GM23338 (cell line): ENCODE data around the gene THSD4. TPM values are rescaled to one million over a fixed set of nuclear protein-coding genes. Genes with fewer than 3 reads are reported as not detected.

ENCODE experiments used
- ATAC-seq: fragments of 200-7000 bp; cut with Tn5 transposase; 3 replicates; pipeline ENCODE4 v1.9.1; 2020
- DNase-seq: peaks from one replicate; pipeline ENCODE4 v3.0.0-alpha.2; 2015; ENCODE audit warnings: low spot score
- H2AFZ ChIP-seq: fragments of 200-600 bp; sonication (generic); 2 replicates; pipeline ENCODE4 v1.8.0; 2016; ENCODE audit warnings: antibody characterized with exemption, mild to moderate bottlenecking, moderate library complexity
- H3F3A ChIP-seq: fragments of 200-600 bp; sonication (generic); replicated peaks from 2 replicates; pipeline ENCODE4 v1.8.0; 2017; ENCODE audit warnings: antibody characterized with exemption, mixed run types, low read depth
- H3K27ac ChIP-seq: fragments of 200-600 bp; sonication (generic); 2 replicates; pipeline ENCODE4 v1.6.1; 2016; ENCODE audit warnings: low read depth
- H3K27me3 ChIP-seq: fragments of 200-600 bp; sonication (generic); 2 replicates; pipeline ENCODE4 v1.8.0; 2016; ENCODE audit warnings: mild to moderate bottlenecking, mixed run types, moderate library complexity; ENCODE audit not compliant: insufficient read depth
- H3K36me3 ChIP-seq: fragments of 200-600 bp; sonication (generic); 2 replicates; pipeline ENCODE4 v1.8.0; 2016; ENCODE audit warnings: mild to moderate bottlenecking; ENCODE audit not compliant: insufficient read depth
- H3K4me1 ChIP-seq: fragments of 200-600 bp; sonication (generic); 2 replicates; pipeline ENCODE4 v1.8.0; 2016; ENCODE audit warnings: mild to moderate bottlenecking, moderate library complexity; ENCODE audit not compliant: insufficient read depth
- H3K4me2 ChIP-seq: fragments of 200-600 bp; sonication (generic); 2 replicates; pipeline ENCODE4 v1.7.1; 2017; ENCODE audit warnings: mixed run types
- H3K4me3 ChIP-seq: fragments of 200-600 bp; sonication (generic); 2 replicates; pipeline ENCODE4 v1.6.1; 2016; ENCODE audit warnings: mixed run types
- H3K79me2 ChIP-seq: fragments of 200-600 bp; sonication (generic); replicated peaks from 2 replicates; pipeline ENCODE4 v1.8.0; 2017; ENCODE audit warnings: mild to moderate bottlenecking; ENCODE audit not compliant: insufficient read depth
- H3K9me2 ChIP-seq: fragments of 200-600 bp; sonication (generic); 2 replicates; pipeline ENCODE4 v1.8.0; 2017; ENCODE audit not compliant: insufficient read depth
- H4K20me1 ChIP-seq: fragments of 200-600 bp; sonication (generic); replicated peaks from 2 replicates; pipeline ENCODE4 v1.8.0; 2017; ENCODE audit warnings: mild to moderate bottlenecking; ENCODE audit not compliant: insufficient read depth
- H3K27ac Mint-ChIP-seq: 2 replicates; pipeline ENCODE4 v1.8.0; 2020; ENCODE audit warnings: inconsistent platforms, mild to moderate bottlenecking, moderate library complexity, mixed read lengths
- H3K27me3 Mint-ChIP-seq: 3 replicates; pipeline ENCODE4 v1.8.0; 2022; ENCODE audit warnings: low read depth, mild to moderate bottlenecking, moderate library complexity, mixed read lengths, inconsistent platforms; ENCODE audit not compliant: insufficient read depth, poor library complexity
- H3K36me3 Mint-ChIP-seq: 3 replicates; pipeline ENCODE4 v1.8.0; 2021; ENCODE audit warnings: low read depth, mild to moderate bottlenecking, inconsistent platforms, moderate library complexity, mixed read lengths
- H3K4me1 Mint-ChIP-seq: 3 replicates; pipeline ENCODE4 v1.8.0; 2020; ENCODE audit warnings: mild to moderate bottlenecking, inconsistent platforms, mixed read lengths
- H3K4me3 Mint-ChIP-seq: 3 replicates; pipeline ENCODE4 v1.8.0; 2021; ENCODE audit warnings: moderate library complexity, mild to moderate bottlenecking, inconsistent platforms, mixed read lengths
- H3K9me3 Mint-ChIP-seq: 3 replicates; pipeline ENCODE4 v1.8.0; 2020; ENCODE audit warnings: moderate library complexity, mild to moderate bottlenecking, inconsistent platforms, mixed read lengths
- CREB1 ChIP-seq: fragments of 250-450 bp; sonication (Bioruptor Pico); IDR thresholded peaks from 2 replicates; pipeline ENCODE4 v1.5.0; 2020; ENCODE audit warnings: low read depth, mild to moderate bottlenecking, moderate library complexity
- CTCF ChIP-seq, 2 experiments: fragments of 200-600 bp in 1 of 2; sonication (generic) in 1 of 2; conservative IDR thresholded peaks; 2 replicates each; pipeline versions ENCODE4 v1.5.1 to v1.6.1; 2016 to 2017; ENCODE audit warnings: antibody characterized with exemption in 2 of 2, low read depth in 2 of 2, mild to moderate bottlenecking in 2 of 2, moderate library complexity in 1 of 2
- ETS1 ChIP-seq: IDR thresholded peaks from 2 replicates; pipeline ENCODE4 v1.6.1; 2016; ENCODE audit warnings: antibody characterized with exemption
- EZH2 ChIP-seq: fragments of 200-600 bp; sonication (generic); IDR thresholded peaks from one replicate; pipeline ENCODE4 v1.8.0; 2017; ENCODE audit warnings: antibody characterized with exemption, mild to moderate bottlenecking, low read depth; ENCODE audit not compliant: unreplicated experiment
- EZH2phosphoT487 ChIP-seq: fragments of 200-600 bp; sonication (generic); IDR thresholded peaks from one replicate; pipeline ENCODE4 v1.8.1; 2018; ENCODE audit warnings: antibody characterized with exemption; ENCODE audit not compliant: unreplicated experiment
- JUNB ChIP-seq: IDR thresholded peaks from one replicate; pipeline ENCODE4 v1.6.1; 2016; ENCODE audit warnings: antibody characterized with exemption; ENCODE audit not compliant: unreplicated experiment
- POLR2AphosphoS5 ChIP-seq: IDR thresholded peaks from 2 replicates; pipeline ENCODE4 v1.6.1; 2016; ENCODE audit warnings: antibody characterized with exemption, low read depth
- REST ChIP-seq: IDR thresholded peaks from one replicate; pipeline ENCODE4 v1.6.1; 2018; ENCODE audit warnings: antibody characterized with exemption; ENCODE audit not compliant: unreplicated experiment
- STAT1 ChIP-seq: IDR thresholded peaks from one replicate; pipeline ENCODE4 v1.6.1; 2016; ENCODE audit warnings: antibody characterized with exemption; ENCODE audit not compliant: unreplicated experiment
- ZNF114 ChIP-seq: fragments of 250-450 bp; sonication (Bioruptor Pico); IDR thresholded peaks from 2 replicates; pipeline ENCODE4 v1.5.0; 2020; ENCODE audit warnings: mild to moderate bottlenecking, moderate library complexity
- polyA plus RNA-seq: library from polyadenylated mRNA; unstranded; fragments of >200 nt; fragmentation: Nextera tagmentation; extraction: Ambion mirVana; gene quantifications from 2 replicates; pipeline ENCODE4 v1.2.1, GENCODE V29; 2016
- total RNA-seq: library from RNA; depleted of rRNA; stranded (reverse); fragments of >200 nt; shearing (Covaris generic); gene quantifications from 2 replicates; pipeline ENCODE4 v1.2.3, GENCODE V29; 2014

THSD4 gene
- total and polyA plus RNA-seq, 2 experiments from 2014 or later: 2.0 to 7.4 TPM

- Histone ChIP-seq H3K4me1 (peaks cover 15% of the 10 kb centered on the region), H3K4me2 (no peak overlapping the region), H3K36me3 (no peaks in the 10 kb centered on the region), H3K27me3 (no peaks in the 10 kb centered on the region), H4K20me1 (no peaks in the 10 kb centered on the region), H3K79me2 (no peaks in the 10 kb centered on the region), H3K4me3 (no peak overlapping the region), H3K9me2 (peaks cover 8% of the 10 kb centered on the region; the same call in 1 of the 2 replicates), H3K27ac (no peak overlapping the region), H3F3A (no peaks in the 10 kb centered on the region), H2AFZ (no peak overlapping the region)
- TF ChIP-seq POLR2AphosphoS5: no peak
- no peak for TF ChIP-seq JUNB
- peaks cover 21% of the 10 kb centered on the region for H3K4me1 Mint-ChIP-seq
- DNase-seq (no peak), ATAC-seq (no peak)
- no peaks in the 10 kb centered on the region for H3K27me3 Mint-ChIP-seq
- H3K27ac Mint-ChIP-seq: no peak overlapping the region
- H3K4me3 Mint-ChIP-seq: no peak overlapping the region
- H3K36me3 Mint-ChIP-seq: no peaks in the 10 kb centered on the region; the same call in 2 of the 3 replicates
- no peaks in the 10 kb centered on the region for H3K9me3 Mint-ChIP-seq
Observed at GRCh38 chr15:71607383-71607782, 492.1 kb downstream of the THSD4 start.

GRCh38 chr15:71610728-71611552 lies 495.7 kb downstream of the THSD4 start:
- Histone ChIP-seq H2AFZ (no peak overlapping the region), H3K36me3 (no peaks in the 10 kb centered on the region), H4K20me1 (no peaks in the 10 kb centered on the region), H3K27ac (peak overlapping the region; percentile 79; the same call in 1 of the 2 replicates), H3K79me2 (no peaks in the 10 kb centered on the region), H3K4me2 (peak overlapping the region; percentile 69), H3K9me2 (peaks cover 9% of the 10 kb centered on the region; the same call in 1 of the 2 replicates), H3K4me3 (no peak overlapping the region), H3K4me1 (peaks cover 26% of the 10 kb centered on the region), H3F3A (no peaks in the 10 kb centered on the region), H3K27me3 (no peaks in the 10 kb centered on the region)
- Mint-ChIP-seq H3K4me1 (peaks cover 43% of the 10 kb centered on the region), H3K36me3 (no peaks in the 10 kb centered on the region), H3K9me3 (no peaks in the 10 kb centered on the region), H3K27ac (peak overlapping the region; percentile 62), H3K27me3 (peaks cover 1% of the 10 kb centered on the region), H3K4me3 (no peak overlapping the region; the same call in 2 of the 3 replicates)
- ATAC-seq (peak; percentile 56), DNase-seq (no peak)
- TF ChIP-seq ZNF114 (CRISPR knock-in tag) (no peak), CREB1 (CRISPR knock-in tag) (no peak), EZH2phosphoT487 (no peak), STAT1 (no peak), EZH2 (no peak), ETS1 (no peak), JUNB (no peak), REST (no peak), CTCF (conservative IDR thresholded peaks at IDR 0.05; ENCODE audit: low read depth in 2 of 2) (no peak)
